Right lobe of liver (tissue), 4 donors: ENCODE data around the gene FADS3.

Experiments used
- CTCF ChIP-seq, 4 donors: fragments of 200-600 bp in 3 of 4; fragments of 450-650 bp in 1 of 4; IDR thresholded peaks; one replicate each; pipeline versions ENCODE4 v1.5.1 to v1.8.0; 2016 to 2022; ENCODE audit warnings: antibody characterized with exemption in 4 of 4, mild to moderate bottlenecking in 2 of 4
- POLR2A ChIP-seq: fragments of 450-650 bp; IDR thresholded peaks from one replicate; pipeline ENCODE4 v1.6.1; 2017; ENCODE audit warnings: antibody characterized with exemption, mild to moderate bottlenecking
- donor health status: DM: no; HTN: no; CAD: no.
- donor health status: DM: no; HTN: no; CAD: no.
- donor health status: DM: no; HTN: yes; CAD: no.

GRCh38 chr11:61890529-61891330, 615 bp downstream of the FADS3 start:
- TF ChIP-seq CTCF (IDR thresholded peaks at IDR 0.05): peak in 2 of 4 donors; percentile 7 to 12
- TF ChIP-seq POLR2A: no peak
